HepG2 (cell line): ENCODE measurements around the gene HAX1. TPM values are rescaled to one million over a fixed set of nuclear protein-coding genes. Genes with fewer than 3 reads are reported as not detected.
A peak's percentile ranks its signal among the peaks of the same experiment; 100 is the strongest.

Experiments
- AKAP8 ChIP-seq: sonication (generic); formaldehyde crosslinking; IDR thresholded peaks from 2 replicates; pipeline ENCODE4 v1.5.1; 2020; ENCODE audit warnings: mild to moderate bottlenecking, missing genetic modification reagents
- FOXA1 ChIP-seq, 2 experiments: fragments of 450-650 bp in 1 of 2; sonication (generic) in 1 of 2; formaldehyde crosslinking in 1 of 2; IDR thresholded peaks; 2 replicates each; pipeline versions ENCODE4 v1.4.0 to v1.6.1; 2016 to 2020; ENCODE audit warnings: missing genetic modification reagents in 1 of 2
- GABPA ChIP-seq, 2 experiments: IDR thresholded peaks; 2 replicates each; pipeline ENCODE4 v1.6.1; 2011 to 2016; ENCODE audit warnings: low read depth in 2 of 2, low read length in 1 of 2, missing biosample characterization in 1 of 2, missing genetic modification characterization in 1 of 2
- GTF2F1 ChIP-seq: fragments of 150-350 bp; IDR thresholded peaks from 2 replicates; pipeline ENCODE4 v1.6.1; 2014; ENCODE audit warnings: low read length
- MEF2D ChIP-seq: sonication (generic); formaldehyde crosslinking; IDR thresholded peaks from 2 replicates; pipeline ENCODE4 v1.5.1; 2020; ENCODE audit warnings: mild to moderate bottlenecking, missing genetic modification reagents
- MEIS2 ChIP-seq: sonication (generic); formaldehyde crosslinking; IDR thresholded peaks from 2 replicates; pipeline ENCODE4 v1.9.0; 2021; ENCODE audit warnings: mild to moderate bottlenecking, missing genetic modification reagents
- NR2F6 ChIP-seq, 2 experiments: IDR thresholded peaks; 2 replicates each; pipeline ENCODE4 v1.6.1; 2016; ENCODE audit warnings: antibody characterized with exemption in 1 of 2, mild to moderate bottlenecking in 1 of 2
- RBFOX2 ChIP-seq: fragments of 200-400 bp; formaldehyde crosslinking; IDR thresholded peaks from 2 replicates; pipeline ENCODE4 v1.6.1; 2017; ENCODE audit warnings: low read depth, mild to moderate bottlenecking, low read length
- RXRB ChIP-seq: IDR thresholded peaks from 2 replicates; pipeline ENCODE4 v1.6.1; 2016; ENCODE audit warnings: borderline replicate concordance, missing genetic modification reagents, missing compliant biosample characterization
- SAP130 ChIP-seq: IDR thresholded peaks from 2 replicates; pipeline ENCODE4 v1.6.1; 2016; ENCODE audit warnings: low read depth
- TBX3 ChIP-seq: fragments of 450-650 bp; IDR thresholded peaks from 2 replicates; pipeline ENCODE4 v1.6.1; 2017; ENCODE audit warnings: antibody characterized with exemption, mild to moderate bottlenecking, inconsistent platforms, borderline replicate concordance
- TOPORS ChIP-seq: sonication (generic); formaldehyde crosslinking; IDR thresholded peaks from 2 replicates; pipeline ENCODE4 v1.8.0; 2023; ENCODE audit warnings: mild to moderate bottlenecking, missing genetic modification reagents
- ZBTB3 ChIP-seq: sonication (generic); formaldehyde crosslinking; IDR thresholded peaks from 2 replicates; pipeline ENCODE4 v1.4.0; 2020; ENCODE audit warnings: low read depth, mild to moderate bottlenecking, moderate library complexity, missing genetic modification reagents, borderline replicate concordance
- ZFP91 ChIP-seq: sonication (generic); formaldehyde crosslinking; IDR thresholded peaks from 2 replicates; pipeline ENCODE4 v1.9.0; 2022; ENCODE audit warnings: missing genetic modification reagents, mild to moderate bottlenecking, borderline replicate concordance
- ZNF331 ChIP-seq: sonication (generic); formaldehyde crosslinking; IDR thresholded peaks from 2 replicates; pipeline ENCODE4 v1.4.0; 2020; ENCODE audit warnings: missing genetic modification reagents
- ZNF362 ChIP-seq: sonication (generic); formaldehyde crosslinking; IDR thresholded peaks from 2 replicates; pipeline ENCODE4 v1.4.0; 2020; ENCODE audit warnings: missing genetic modification reagents, mild to moderate bottlenecking, borderline replicate concordance
- polyA plus RNA-seq, 8 experiments: library from polyadenylated mRNA; depleted of rRNA in 3 of 8; stranded (reverse) in 7 of 8; unstranded in 1 of 8; fragments of >200 nt; fragmentation: Illumina TruSeq in 4 of 8; extraction: Trizol in 4 of 8; gene quantifications; 2 replicates each; pipeline versions ENCODE4 v1.2.1 to v1.2.3, GENCODE V29; 2011 to 2016; ENCODE audit warnings: low read depth in 4 of 8, missing spikeins in 1 of 8, mixed read lengths in 1 of 8; ENCODE audit not compliant: insufficient read depth in 1 of 8
- total RNA-seq, 5 experiments: library from RNA; depleted of rRNA; stranded (reverse); fragments of >200 nt; fragmentation: Illumina TruSeq; extraction: Trizol; gene quantifications; 2 replicates each; pipeline ENCODE4 v1.2.3, GENCODE V29; 2016; ENCODE audit warnings: low read depth in 1 of 5
- TF ChIP-seq, protein P1 (sequence below): sonication (generic); formaldehyde crosslinking; IDR thresholded peaks from 2 replicates; pipeline ENCODE4 v1.4.0; 2020; ENCODE audit warnings: missing genetic modification reagents
- TF ChIP-seq, protein P2 (sequence below): sonication (generic); formaldehyde crosslinking; IDR thresholded peaks from 2 replicates; pipeline ENCODE4 v1.4.0; 2020; ENCODE audit warnings: mild to moderate bottlenecking, missing genetic modification reagents, borderline replicate concordance

The HAX1 gene
- total and polyA plus RNA-seq, 2 of the 13 experiments (the other 11 are each of a cell fraction or from before 2014, with no cell fraction given) = 89.2 to 128 TPM

DNA sequence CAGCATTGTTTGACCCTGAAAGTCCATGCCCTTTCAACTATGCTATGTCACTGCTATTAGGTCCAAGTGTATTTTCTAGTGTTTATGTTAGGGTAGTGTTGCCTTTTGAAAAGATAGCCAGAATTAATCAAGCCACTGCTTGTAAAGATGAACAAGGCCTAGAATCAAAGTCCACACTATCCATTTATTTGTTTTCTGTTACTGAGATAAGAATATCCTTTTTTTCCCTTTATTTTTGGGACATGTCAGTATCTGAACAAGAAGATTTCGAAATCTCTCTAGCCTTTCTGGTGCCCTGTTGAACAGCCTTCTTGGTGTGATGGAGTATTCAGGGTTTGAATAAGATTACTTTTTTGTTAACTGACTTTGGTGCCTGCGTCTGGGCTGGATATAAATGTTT is 35.0 kb upstream of the HAX1 start (continued):
- TF ChIP-seq ZBTB3 (CRISPR knock-in tag) (no peak), ZNF362 (CRISPR knock-in tag) (peak; percentile 68; the same call in 1 of the 2 replicates), TOPORS (CRISPR knock-in tag) (no peak), RBFOX2 (no peak), RXRB (peak; percentile 72; the same call in 1 of the 2 replicates), MEF2D (CRISPR knock-in tag) (peak; percentile 75; the same call in 1 of the 2 replicates), MEIS2 (CRISPR knock-in tag) (peak; percentile 63; the same call in 1 of the 2 replicates), TBX3 (0 out of 2 replicates have a peak, but pooled peaks have one; percentile 14), ZNF331 (CRISPR knock-in tag) (0 out of 2 replicates have a peak, but pooled peaks have one; percentile 66), GTF2F1 (no peak), ZFP91 (CRISPR knock-in tag) (no peak), NR2F6 (IDR thresholded peaks at IDR 0.05) (peak; percentile 86), NR2F6 (CRISPR knock-in tag; IDR thresholded peaks at IDR 0.05) (peak; percentile 78), GABPA (IDR thresholded peaks at IDR 0.05; ENCODE audit: low read depth, low read length) (no peak), GABPA (CRISPR knock-in tag; IDR thresholded peaks at IDR 0.05; ENCODE audit: low read depth) (peak; percentile 38; the same call in 1 of the 2 replicates), FOXA1 (IDR thresholded peaks at IDR 0.05) (no peak), FOXA1 (CRISPR knock-in tag; IDR thresholded peaks at IDR 0.05) (peak; percentile 65), SAP130 (peak; percentile 79), AKAP8 (CRISPR knock-in tag) (no peak)
- TF ChIP-seq, protein P1, sequence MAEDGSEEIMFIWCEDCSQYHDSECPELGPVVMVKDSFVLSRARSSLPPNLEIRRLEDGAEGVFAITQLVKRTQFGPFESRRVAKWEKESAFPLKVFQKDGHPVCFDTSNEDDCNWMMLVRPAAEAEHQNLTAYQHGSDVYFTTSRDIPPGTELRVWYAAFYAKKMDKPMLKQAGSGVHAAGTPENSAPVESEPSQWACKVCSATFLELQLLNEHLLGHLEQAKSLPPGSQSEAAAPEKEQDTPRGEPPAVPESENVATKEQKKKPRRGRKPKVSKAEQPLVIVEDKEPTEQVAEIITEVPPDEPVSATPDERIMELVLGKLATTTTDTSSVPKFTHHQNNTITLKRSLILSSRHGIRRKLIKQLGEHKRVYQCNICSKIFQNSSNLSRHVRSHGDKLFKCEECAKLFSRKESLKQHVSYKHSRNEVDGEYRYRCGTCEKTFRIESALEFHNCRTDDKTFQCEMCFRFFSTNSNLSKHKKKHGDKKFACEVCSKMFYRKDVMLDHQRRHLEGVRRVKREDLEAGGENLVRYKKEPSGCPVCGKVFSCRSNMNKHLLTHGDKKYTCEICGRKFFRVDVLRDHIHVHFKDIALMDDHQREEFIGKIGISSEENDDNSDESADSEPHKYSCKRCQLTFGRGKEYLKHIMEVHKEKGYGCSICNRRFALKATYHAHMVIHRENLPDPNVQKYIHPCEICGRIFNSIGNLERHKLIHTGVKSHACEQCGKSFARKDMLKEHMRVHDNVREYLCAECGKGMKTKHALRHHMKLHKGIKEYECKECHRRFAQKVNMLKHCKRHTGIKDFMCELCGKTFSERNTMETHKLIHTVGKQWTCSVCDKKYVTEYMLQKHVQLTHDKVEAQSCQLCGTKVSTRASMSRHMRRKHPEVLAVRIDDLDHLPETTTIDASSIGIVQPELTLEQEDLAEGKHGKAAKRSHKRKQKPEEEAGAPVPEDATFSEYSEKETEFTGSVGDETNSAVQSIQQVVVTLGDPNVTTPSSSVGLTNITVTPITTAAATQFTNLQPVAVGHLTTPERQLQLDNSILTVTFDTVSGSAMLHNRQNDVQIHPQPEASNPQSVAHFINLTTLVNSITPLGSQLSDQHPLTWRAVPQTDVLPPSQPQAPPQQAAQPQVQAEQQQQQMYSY = no peak
- TF ChIP-seq, protein P2, sequence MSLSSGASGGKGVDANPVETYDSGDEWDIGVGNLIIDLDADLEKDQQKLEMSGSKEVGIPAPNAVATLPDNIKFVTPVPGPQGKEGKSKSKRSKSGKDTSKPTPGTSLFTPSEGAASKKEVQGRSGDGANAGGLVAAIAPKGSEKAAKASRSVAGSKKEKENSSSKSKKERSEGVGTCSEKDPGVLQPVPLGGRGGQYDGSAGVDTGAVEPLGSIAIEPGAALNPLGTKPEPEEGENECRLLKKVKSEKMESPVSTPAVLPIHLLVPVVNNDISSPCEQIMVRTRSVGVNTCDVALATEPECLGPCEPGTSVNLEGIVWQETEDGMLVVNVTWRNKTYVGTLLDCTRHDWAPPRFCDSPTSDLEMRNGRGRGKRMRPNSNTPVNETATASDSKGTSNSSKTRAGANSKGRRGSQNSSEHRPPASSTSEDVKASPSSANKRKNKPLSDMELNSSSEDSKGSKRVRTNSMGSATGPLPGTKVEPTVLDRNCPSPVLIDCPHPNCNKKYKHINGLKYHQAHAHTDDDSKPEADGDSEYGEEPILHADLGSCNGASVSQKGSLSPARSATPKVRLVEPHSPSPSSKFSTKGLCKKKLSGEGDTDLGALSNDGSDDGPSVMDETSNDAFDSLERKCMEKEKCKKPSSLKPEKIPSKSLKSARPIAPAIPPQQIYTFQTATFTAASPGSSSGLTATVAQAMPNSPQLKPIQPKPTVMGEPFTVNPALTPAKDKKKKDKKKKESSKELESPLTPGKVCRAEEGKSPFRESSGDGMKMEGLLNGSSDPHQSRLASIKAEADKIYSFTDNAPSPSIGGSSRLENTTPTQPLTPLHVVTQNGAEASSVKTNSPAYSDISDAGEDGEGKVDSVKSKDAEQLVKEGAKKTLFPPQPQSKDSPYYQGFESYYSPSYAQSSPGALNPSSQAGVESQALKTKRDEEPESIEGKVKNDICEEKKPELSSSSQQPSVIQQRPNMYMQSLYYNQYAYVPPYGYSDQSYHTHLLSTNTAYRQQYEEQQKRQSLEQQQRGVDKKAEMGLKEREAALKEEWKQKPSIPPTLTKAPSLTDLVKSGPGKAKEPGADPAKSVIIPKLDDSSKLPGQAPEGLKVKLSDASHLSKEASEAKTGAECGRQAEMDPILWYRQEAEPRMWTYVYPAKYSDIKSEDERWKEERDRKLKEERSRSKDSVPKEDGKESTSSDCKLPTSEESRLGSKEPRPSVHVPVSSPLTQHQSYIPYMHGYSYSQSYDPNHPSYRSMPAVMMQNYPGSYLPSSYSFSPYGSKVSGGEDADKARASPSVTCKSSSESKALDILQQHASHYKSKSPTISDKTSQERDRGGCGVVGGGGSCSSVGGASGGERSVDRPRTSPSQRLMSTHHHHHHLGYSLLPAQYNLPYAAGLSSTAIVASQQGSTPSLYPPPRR (CRISPR knock-in tag) = peak; percentile 90
